Measurements from ENCODE around the gene NOVA1.

GRCh38 chr14:26522967-26523366 lies 74.9 kb downstream of the NOVA1 start:
- TF ChIP-seq POLR2A (IDR thresholded peaks at IDR 0.05; ENCODE audit: low read length), result no peak
- TF ChIP-seq CTCF (IDR thresholded peaks at IDR 0.05), result no peak
- no peak for TF ChIP-seq MAX (IDR thresholded peaks at IDR 0.05)
- TF ChIP-seq ESRRA (IDR thresholded peaks at IDR 0.05; ENCODE audit: borderline replicate concordance, low read length), result no peak
- no peak for TF ChIP-seq JUN (IDR thresholded peaks at IDR 0.05)
- TF ChIP-seq RCOR1 (IDR thresholded peaks at IDR 0.05; ENCODE audit: low read depth, low read length), result no peak
- no peak for TF ChIP-seq EP300 (IDR thresholded peaks at IDR 0.05)
- no peak for TF ChIP-seq REST (IDR thresholded peaks at IDR 0.05)
- no peak for TF ChIP-seq SMC3 (IDR thresholded peaks at IDR 0.05)
- no peak for TF ChIP-seq MAFK (IDR thresholded peaks at IDR 0.05; ENCODE audit: partially characterized antibody)
- TF ChIP-seq HOXA7 (CRISPR knock-in tag; IDR thresholded peaks at IDR 0.05), result no peak
- no peak for TF ChIP-seq RAD21 (conservative IDR thresholded peaks at IDR 0.05 in 1 of 2, IDR thresholded peaks at IDR 0.05 in 1 of 2)
